ENCODE data around the gene MAGOH. TPM values are rescaled to one million over a fixed set of nuclear protein-coding genes. Genes with fewer than 3 reads are reported as not detected.

Gene MAGOH
- total and polyA plus RNA-seq, 9 of the 15 experiments (the other 6 are each of a cell fraction or from before 2014, with no cell fraction given): 102 to 342 (median 135) TPM

- peak; percentile 99 for TF ChIP-seq E4F1 (CRISPR knock-in tag; IDR thresholded peaks at IDR 0.05; ENCODE audit: borderline replicate concordance)
- TF ChIP-seq ZEB2 (IDR thresholded peaks at IDR 0.05): peak; percentile 78
- peak; percentile 88 for TF ChIP-seq SP1 (CRISPR knock-in tag; IDR thresholded peaks at IDR 0.05)
- TF ChIP-seq MEF2D (tag; conservative IDR thresholded peaks at IDR 0.05; ENCODE audit: low read depth): no peak; the same call in 1 of the 2 replicates
- TF ChIP-seq NFYB (IDR thresholded peaks at IDR 0.05; ENCODE audit: extremely low read depth, insufficient read length): no peak
- peak; percentile 93 for TF ChIP-seq OTX1 (CRISPR knock-in tag; IDR thresholded peaks at IDR 0.05)
- TF ChIP-seq SNRNP70 (optimal IDR thresholded peaks at IDR 0.05; ENCODE audit: low read depth, low read length): no peak
- TF ChIP-seq SIN3A (IDR thresholded peaks at IDR 0.05; ENCODE audit: borderline replicate concordance in 2 of 2, control insufficient read depth in 1 of 2, low read depth in 2 of 2, low read length in 2 of 2): peak in 1 of 2 experiments; percentile 67; a peak in 2 of 4 replicates
- TF ChIP-seq SUPT5H (IDR thresholded peaks at IDR 0.05): peak; percentile 100
- TF ChIP-seq SMARCA4 (IDR thresholded peaks at IDR 0.05): 0 out of 2 replicates have a peak, but pooled peaks have one; percentile 46
- TF ChIP-seq NBN (IDR thresholded peaks at IDR 0.05; ENCODE audit: low read depth): peak; percentile 90
- peak in 1 of 2 experiments; percentile 30; a peak in 1 of 4 replicates for TF ChIP-seq CSDE1 (IDR thresholded peaks at IDR 0.05)
- TF ChIP-seq, protein P1, sequence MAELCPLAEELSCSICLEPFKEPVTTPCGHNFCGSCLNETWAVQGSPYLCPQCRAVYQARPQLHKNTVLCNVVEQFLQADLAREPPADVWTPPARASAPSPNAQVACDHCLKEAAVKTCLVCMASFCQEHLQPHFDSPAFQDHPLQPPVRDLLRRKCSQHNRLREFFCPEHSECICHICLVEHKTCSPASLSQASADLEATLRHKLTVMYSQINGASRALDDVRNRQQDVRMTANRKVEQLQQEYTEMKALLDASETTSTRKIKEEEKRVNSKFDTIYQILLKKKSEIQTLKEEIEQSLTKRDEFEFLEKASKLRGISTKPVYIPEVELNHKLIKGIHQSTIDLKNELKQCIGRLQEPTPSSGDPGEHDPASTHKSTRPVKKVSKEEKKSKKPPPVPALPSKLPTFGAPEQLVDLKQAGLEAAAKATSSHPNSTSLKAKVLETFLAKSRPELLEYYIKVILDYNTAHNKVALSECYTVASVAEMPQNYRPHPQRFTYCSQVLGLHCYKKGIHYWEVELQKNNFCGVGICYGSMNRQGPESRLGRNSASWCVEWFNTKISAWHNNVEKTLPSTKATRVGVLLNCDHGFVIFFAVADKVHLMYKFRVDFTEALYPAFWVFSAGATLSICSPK (IDR thresholded peaks at IDR 0.05; ENCODE audit: borderline replicate concordance): no peak
- peak; percentile 75 for TF ChIP-seq SAP30 (IDR thresholded peaks at IDR 0.05; ENCODE audit: borderline replicate concordance, insufficient read depth, low read depth, low read length, poor library complexity, severe bottlenecking)
- TF ChIP-seq KAT2B (IDR thresholded peaks at IDR 0.05; ENCODE audit: low read depth, low read length): no peak
- no peak for TF ChIP-seq BRD4 (IDR thresholded peaks at IDR 0.05)
- peak; percentile 57 for TF ChIP-seq ELF1 (tag; IDR thresholded peaks at IDR 0.05)
- no peak for TF ChIP-seq ZNF76 (CRISPR knock-in tag; IDR thresholded peaks at IDR 0.05; ENCODE audit: borderline replicate concordance)
- no peak for TF ChIP-seq POU5F1 (IDR thresholded peaks at IDR 0.05; ENCODE audit: borderline replicate concordance, low read depth, low read length, partially characterized antibody)
- TF ChIP-seq, protein P2, sequence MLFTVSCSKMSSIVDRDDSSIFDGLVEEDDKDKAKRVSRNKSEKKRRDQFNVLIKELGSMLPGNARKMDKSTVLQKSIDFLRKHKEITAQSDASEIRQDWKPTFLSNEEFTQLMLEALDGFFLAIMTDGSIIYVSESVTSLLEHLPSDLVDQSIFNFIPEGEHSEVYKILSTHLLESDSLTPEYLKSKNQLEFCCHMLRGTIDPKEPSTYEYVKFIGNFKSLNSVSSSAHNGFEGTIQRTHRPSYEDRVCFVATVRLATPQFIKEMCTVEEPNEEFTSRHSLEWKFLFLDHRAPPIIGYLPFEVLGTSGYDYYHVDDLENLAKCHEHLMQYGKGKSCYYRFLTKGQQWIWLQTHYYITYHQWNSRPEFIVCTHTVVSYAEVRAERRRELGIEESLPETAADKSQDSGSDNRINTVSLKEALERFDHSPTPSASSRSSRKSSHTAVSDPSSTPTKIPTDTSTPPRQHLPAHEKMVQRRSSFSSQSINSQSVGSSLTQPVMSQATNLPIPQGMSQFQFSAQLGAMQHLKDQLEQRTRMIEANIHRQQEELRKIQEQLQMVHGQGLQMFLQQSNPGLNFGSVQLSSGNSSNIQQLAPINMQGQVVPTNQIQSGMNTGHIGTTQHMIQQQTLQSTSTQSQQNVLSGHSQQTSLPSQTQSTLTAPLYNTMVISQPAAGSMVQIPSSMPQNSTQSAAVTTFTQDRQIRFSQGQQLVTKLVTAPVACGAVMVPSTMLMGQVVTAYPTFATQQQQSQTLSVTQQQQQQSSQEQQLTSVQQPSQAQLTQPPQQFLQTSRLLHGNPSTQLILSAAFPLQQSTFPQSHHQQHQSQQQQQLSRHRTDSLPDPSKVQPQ (CRISPR knock-in tag; IDR thresholded peaks at IDR 0.05; ENCODE audit: borderline replicate concordance): no peak
- TF ChIP-seq RBM15 (IDR thresholded peaks at IDR 0.05; ENCODE audit: insufficient read depth, low read length): no peak
These were observed 18.0 kb downstream of the MAGOH start, which contains the start of gene CZIB (continued) for GRCh38 chr1:53220171-53220961.

Measured in K562 (cell line).